Spleen (tissue), 11 donors: ENCODE results near the gene GPD2. TPM values are rescaled to one million over a fixed set of nuclear protein-coding genes. Genes with fewer than 3 reads are reported as not detected.

Experiments
- DNase-seq: peaks from one replicate; pipeline ENCODE4 v3.0.0-alpha.2; 2020
- H3K27ac ChIP-seq, 8 donors: fragments of 200-600 bp; sonication (generic) in 7 of 8; 1 replicate in 4 of 8; 2 replicates in 4 of 8; pipeline versions ENCODE4 v1.5.0 to v1.8.0; 2016 to 2021; ENCODE audit warnings: inconsistent platforms in 4 of 8, mild to moderate bottlenecking in 4 of 8, moderate library complexity in 1 of 8
- H3K27me3 ChIP-seq, 7 donors: fragments of 200-600 bp; sonication (generic) in 6 of 7; replicated peaks in 1 of 7; 1 replicate in 4 of 7; 2 replicates in 3 of 7; pipeline versions ENCODE4 v1.5.0 to v1.8.0; 2016 to 2021; ENCODE audit warnings: inconsistent platforms in 3 of 7, mild to moderate bottlenecking in 1 of 7
- H3K36me3 ChIP-seq, 6 donors: fragments of 200-600 bp; sonication (generic) in 5 of 6; 1 replicate in 4 of 6; 2 replicates in 2 of 6; pipeline versions ENCODE4 v1.5.0 to v1.8.0; 2016 to 2021; ENCODE audit warnings: inconsistent platforms in 2 of 6
- H3K4me1 ChIP-seq, 6 donors: fragments of 200-600 bp; sonication (generic) in 5 of 6; 1 replicate in 3 of 6; 2 replicates in 3 of 6; pipeline versions ENCODE4 v1.5.0 to v1.8.0; 2016 to 2021; ENCODE audit warnings: inconsistent platforms in 3 of 6
- H3K4me3 ChIP-seq, 8 donors: fragments of 200-600 bp; sonication (generic) in 7 of 8; 1 replicate in 4 of 8; 2 replicates in 4 of 8; pipeline versions ENCODE4 v1.5.0 to v1.8.0; 2016 to 2021; ENCODE audit warnings: inconsistent platforms in 4 of 8, mild to moderate bottlenecking in 4 of 8, moderate library complexity in 2 of 8
- H3K9me3 ChIP-seq, 8 donors: fragments of 200-600 bp; sonication (generic) in 7 of 8; 1 replicate in 4 of 8; 2 replicates in 4 of 8; pipeline versions ENCODE4 v1.5.0 to v1.8.0; 2016 to 2021; ENCODE audit warnings: inconsistent platforms in 4 of 8
- CTCF ChIP-seq, 11 experiments: fragments of 200-600 bp in 7 of 11; fragments of 450-650 bp in 4 of 11; sonication (generic) in 4 of 11; IDR thresholded peaks in 8 of 11; conservative IDR thresholded peaks in 3 of 11; 1 replicate in 7 of 11; 2 replicates in 4 of 11; pipeline versions ENCODE4 v1.4.0 to v1.8.0; 2016 to 2021; ENCODE audit warnings: antibody characterized with exemption in 11 of 11, inconsistent platforms in 4 of 11, mild to moderate bottlenecking in 1 of 11
- POLR2A ChIP-seq, 3 donors: fragments of 450-650 bp; IDR thresholded peaks; one replicate each; pipeline ENCODE4 v1.5.1; 2017; ENCODE audit warnings: antibody characterized with exemption in 3 of 3, mild to moderate bottlenecking in 1 of 3
- POLR2AphosphoS5 ChIP-seq, 3 donors: sonication (generic); formaldehyde crosslinking; IDR thresholded peaks; one replicate each; pipeline ENCODE4 v1.5.1; 2017; ENCODE audit warnings: antibody characterized with exemption in 3 of 3
- WGBS, 5 donors: extraction: QIAGEN DNeasy Blood & Tissue Kit in 3 of 5; methylation state at CpG; one replicate each; pipeline versions ENCODE4 v1.1.5 to v1.1.7; 2013 to 2018; 5-methylcytosine and 5-hydroxymethylcytosine counted together
- intact Hi-C: fragments of 100-400 bp; cut with DNase I; formaldehyde crosslinking; loops from one replicate; pipeline ENCODE4 v1.15.0; 2023; ENCODE audit warnings: low total_unique reads
- polyA plus RNA-seq, 3 donors: library from polyadenylated mRNA; stranded (reverse); fragments of 200-250 nt; gene quantifications; one replicate each; pipeline ENCODE4 v1.2.1, GENCODE V29; 2013
- total RNA-seq, 7 donors: library from RNA; depleted of rRNA in 3 of 7; stranded (reverse); fragments of >200 nt in 3 of 7; fragmentation: NEBNext Ultra II Directional in 4 of 7; extraction: Animal tissue kit (Norgen Biotek cat#: 25700) in 4 of 7; gene quantifications; one replicate each; pipeline versions ENCODE4 v1.1.0 to v1.2.1, GENCODE V29; 2016 to 2021
- donor health status: healthy with polysubstance abuse.
- donor health status: DM: no; HTN: no; CAD: no; lungs with moderate emphysema.
- donor health status: DM: no; HTN: no; CAD: no.
- donor health status: Bipolar disorder and iron deficiency.
- donor health status: healthy.
- donor health status: DM: no; HTN: no; CAD: no.
- donor health status: DM: yes; HTN: yes; CAD: no.

Gene GPD2
- total and polyA plus RNA-seq, 10 donors = 3.5 to 74.9 (median 28.8) TPM

- intact Hi-C loops = loop anchor here (10.0 kb wide), 1 partner anchor 55 kb away; no protein-coding TSS in a partner anchor
- WGBS, 5 donors = 0 to 1% (median 1%) methylated on average over 34 to 36 of the region's 36 CpGs
- Histone ChIP-seq H3K9me3 (no peaks in the 10 kb centered on the region), H3K36me3 (no peaks in the 10 kb centered on the region), H3K4me1 (peaks cover 4 to 42% (median 19%) of the 10 kb centered on the region in 6 donors), H3K27me3 (no peaks in the 10 kb centered on the region), H3K27ac (peak overlapping the region; percentile 83 to 98 (median 92)), H3K4me3 (peak overlapping the region; percentile 46 to 97 (median 73))
- TF ChIP-seq CTCF (IDR thresholded peaks at IDR 0.05 in 8 of 11, conservative IDR thresholded peaks at IDR 0.05 in 3 of 11) (no peak), POLR2AphosphoS5 (IDR thresholded peaks at IDR 0.05) (peak; percentile 31 to 75 (median 65))
- peak; percentile 93 for DNase-seq
These were observed 36.1 kb upstream of the GPD2 start for GRCh38 chr2:156399950-156400705.

GRCh38 chr2:156400706-156401678, 35.2 kb upstream of the GPD2 start:
- Histone ChIP-seq H3K27ac (peak overlapping the region; percentile 83 to 98 (median 92)), H3K9me3 (no peaks in the 10 kb centered on the region), H3K27me3 (no peaks in the 10 kb centered on the region), H3K36me3 (no peaks in the 10 kb centered on the region), H3K4me3 (peak overlapping the region; percentile 46 to 97 (median 73)), H3K4me1 (peaks cover 4 to 48% (median 20%) of the 10 kb centered on the region in 6 donors)
- WGBS, 5 donors = 0 to 1% (median 1%) methylated on average over 19 of the region's 19 CpGs
- peak; percentile 85 for DNase-seq
- intact Hi-C loops = no loop called here
- TF ChIP-seq POLR2A (IDR thresholded peaks at IDR 0.05) = no peak
- no peak for TF ChIP-seq POLR2AphosphoS5 (IDR thresholded peaks at IDR 0.05)
- peak in 2 of 11 experiments; percentile 11 for TF ChIP-seq CTCF (IDR thresholded peaks at IDR 0.05 in 8 of 11, conservative IDR thresholded peaks at IDR 0.05 in 3 of 11)

GRCh38 chr2:156401861-156402260, 34.3 kb upstream of the GPD2 start:
- Histone ChIP-seq H3K27me3 (no peaks in the 10 kb centered on the region), H3K36me3 (no peaks in the 10 kb centered on the region), H3K4me3 (no peak overlapping the region), H3K9me3 (no peaks in the 10 kb centered on the region), H3K27ac (peak overlapping the region in 1 of 8 donors; percentile 90), H3K4me1 (peaks cover 4 to 48% (median 20%) of the 10 kb centered on the region in 6 donors)
- WGBS, 5 donors = 87 to 91% (median 88%) methylated on average over 5 of the region's 5 CpGs
- no peak for DNase-seq
- intact Hi-C loops = no loop called here
- TF ChIP-seq CTCF (IDR thresholded peaks at IDR 0.05 in 8 of 11, conservative IDR thresholded peaks at IDR 0.05 in 3 of 11) = no peak
- no peak for TF ChIP-seq POLR2AphosphoS5 (IDR thresholded peaks at IDR 0.05)
- TF ChIP-seq POLR2A (IDR thresholded peaks at IDR 0.05) = no peak
